Measurements from ENCODE around the gene CEP68.
A peak's percentile ranks its signal among the peaks of the same experiment; 100 is the strongest.
"Not testable (repeated sequence)": the region's sequence is repeated elsewhere in the genome, so short reads cannot be mapped to it uniquely, and the experiment has no call there.

CEP68 gene

DNA sequence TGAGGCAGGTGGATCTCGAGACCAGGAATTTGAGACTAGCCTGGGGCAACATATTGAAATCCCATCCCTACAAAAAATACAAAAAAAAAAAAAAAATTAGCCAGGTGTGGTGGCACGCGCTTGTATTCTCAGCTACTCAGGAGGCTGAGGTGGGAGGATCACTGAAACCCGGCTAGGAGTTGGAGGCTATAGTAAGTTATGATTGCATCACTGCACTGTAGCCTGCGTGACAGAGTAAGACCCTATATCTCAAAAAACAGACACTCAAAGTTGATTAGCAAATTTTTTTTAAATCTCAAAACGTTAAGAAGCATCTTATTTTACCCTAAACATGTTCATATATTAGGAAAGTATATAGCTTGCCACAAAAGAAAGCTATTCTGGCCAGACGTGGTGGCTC lies 66.1 kb downstream of the CEP68 start:
- Histone ChIP-seq H3K4me3 (ENCODE audit: insufficient read depth, low read length, poor library complexity, severe bottlenecking) (no peak overlapping the region), H2AFZ (ENCODE audit: low read depth, low read length, severe bottlenecking) (no peak overlapping the region), H3K36me3 (ENCODE audit: low read length) (no peaks in the 10 kb centered on the region), H3K9me3 (ENCODE audit: insufficient read depth, low read length) (no peaks in the 10 kb centered on the region), H3K27me3 (ENCODE audit: low read length) (no peaks in the 10 kb centered on the region), H4K20me1 (ENCODE audit: low read depth, low read length) (peaks cover 25% of the 10 kb centered on the region; the same call in 1 of the 2 replicates), H3K4me2 (ENCODE audit: low read depth, low read length, poor library complexity, severe bottlenecking) (no peak overlapping the region), H3K9me2 (replicated peaks; ENCODE audit: insufficient read depth, low read length) (no peaks in the 10 kb centered on the region), H3K79me2 (ENCODE audit: insufficient read depth, low read length) (peaks cover 99% of the 10 kb centered on the region), H3K9ac (ENCODE audit: low read length) (no peak overlapping the region), H3F3A (ENCODE audit: insufficient read depth) (peaks cover 5% of the 10 kb centered on the region), H3K27ac (ENCODE audit: low read depth, low read length) (no peak overlapping the region)
- TF ChIP-seq EZH2phosphoT487 (conservative IDR thresholded peaks at IDR 0.05; ENCODE audit: low read length) (no peak), CTCF (IDR thresholded peaks at IDR 0.05; ENCODE audit: insufficient read depth, low read length, poor library complexity, severe bottlenecking) (no peak)

DNA sequence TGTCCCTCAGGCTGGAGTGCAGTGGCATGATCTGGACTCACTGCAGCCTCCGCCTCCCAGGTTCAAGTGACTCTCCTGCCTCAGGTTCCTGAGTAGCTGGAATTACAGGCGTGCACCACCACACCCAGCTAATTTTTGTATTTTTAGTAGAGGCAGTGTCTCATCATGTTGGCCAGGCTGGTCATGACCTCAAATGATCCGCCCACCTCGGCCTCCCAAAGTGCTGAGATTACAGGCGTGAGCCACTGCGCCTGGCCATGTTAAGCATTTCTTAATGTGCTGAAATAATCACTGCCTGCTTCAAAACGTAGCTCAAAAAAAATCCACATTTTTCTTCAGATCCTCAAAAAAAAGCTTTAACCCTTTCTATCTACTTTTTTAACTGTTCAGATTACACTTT lies 69.2 kb downstream of the CEP68 start:
- not testable (repeated sequence) for H3F3A ChIP-seq (ENCODE audit: insufficient read depth); H3K9ac ChIP-seq (ENCODE audit: low read length); H3K9me2 ChIP-seq (replicated peaks; ENCODE audit: insufficient read depth, low read length); H3K9me3 ChIP-seq (ENCODE audit: insufficient read depth, low read length); H3K27me3 ChIP-seq (ENCODE audit: low read length); H3K36me3 ChIP-seq (ENCODE audit: low read length); H3K27ac ChIP-seq (ENCODE audit: low read depth, low read length); H2AFZ ChIP-seq (ENCODE audit: low read depth, low read length, severe bottlenecking); H3K4me3 ChIP-seq (ENCODE audit: insufficient read depth, low read length, poor library complexity, severe bottlenecking)
- Histone ChIP-seq H3K79me2 (ENCODE audit: insufficient read depth, low read length) (peaks cover 94% of the 10 kb centered on the region), H4K20me1 (ENCODE audit: low read depth, low read length) (peaks cover 31% of the 10 kb centered on the region), H3K4me2 (ENCODE audit: low read depth, low read length, poor library complexity, severe bottlenecking) (peak overlapping the region; percentile 2)

DNA sequence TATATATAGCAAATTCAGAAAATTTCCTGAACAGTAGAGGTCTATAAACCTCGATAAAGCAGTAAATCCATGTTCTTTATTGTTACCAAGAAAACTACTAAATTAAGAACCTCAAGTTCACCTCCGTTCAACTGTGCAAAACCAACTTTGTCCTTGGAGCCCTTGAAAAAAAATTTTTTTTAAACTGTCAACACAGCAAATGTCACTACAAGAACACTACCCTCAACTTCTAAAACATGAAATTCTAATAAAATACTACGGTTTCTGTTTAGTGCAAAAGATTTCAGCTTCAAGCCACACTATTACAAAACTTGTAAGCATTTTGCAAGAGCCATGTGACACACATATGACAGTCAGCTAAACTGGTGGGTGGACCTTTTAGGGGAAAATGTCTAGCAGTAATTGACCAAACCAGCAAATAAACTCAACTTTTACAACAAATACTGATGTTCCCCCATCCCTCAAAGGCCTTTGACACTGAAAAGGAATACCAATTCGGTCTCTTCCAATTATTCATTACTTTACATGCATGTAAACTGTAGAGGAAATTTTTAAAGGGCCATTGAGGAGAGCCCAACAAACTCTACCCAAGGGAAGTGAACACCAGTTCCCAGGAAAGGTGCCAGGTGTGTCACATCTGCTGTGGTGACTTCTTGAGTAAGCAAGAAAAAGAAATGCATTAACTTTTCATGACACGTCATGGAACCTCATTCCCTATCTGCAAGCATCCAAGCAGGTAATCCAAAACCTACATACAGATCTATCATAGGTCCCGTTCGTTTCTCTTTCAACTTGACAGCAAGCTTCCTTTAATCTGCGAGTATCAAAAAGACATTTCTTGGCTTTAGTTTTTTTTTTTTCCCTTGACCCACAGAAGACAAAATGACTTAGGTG lies 72.3 kb downstream of the CEP68 start:
- H3K4me2 ChIP-seq (ENCODE audit: low read depth, low read length, poor library complexity, severe bottlenecking) = peak overlapping the region; percentile 91
- H3K9me2 ChIP-seq (replicated peaks; ENCODE audit: insufficient read depth, low read length) = no peaks in the 10 kb centered on the region
- H3K36me3 ChIP-seq (ENCODE audit: low read length) = no peaks in the 10 kb centered on the region
- peaks cover 26% of the 10 kb centered on the region for H4K20me1 ChIP-seq (ENCODE audit: low read depth, low read length)
- no peak overlapping the region for H3K27ac ChIP-seq (ENCODE audit: low read depth, low read length)
- H3K79me2 ChIP-seq (ENCODE audit: insufficient read depth, low read length) = peaks cover 64% of the 10 kb centered on the region
- peaks cover 13% of the 10 kb centered on the region for H3F3A ChIP-seq (ENCODE audit: insufficient read depth)
- H3K27me3 ChIP-seq (ENCODE audit: low read length) = no peaks in the 10 kb centered on the region
- H3K9me3 ChIP-seq (ENCODE audit: insufficient read depth, low read length) = no peaks in the 10 kb centered on the region
- no peak overlapping the region for H2AFZ ChIP-seq (ENCODE audit: low read depth, low read length, severe bottlenecking)
- peak overlapping the region; percentile 85 for H3K4me3 ChIP-seq (ENCODE audit: insufficient read depth, low read length, poor library complexity, severe bottlenecking)
- TF ChIP-seq EZH2phosphoT487 (conservative IDR thresholded peaks at IDR 0.05; ENCODE audit: low read length) (no peak), CTCF (IDR thresholded peaks at IDR 0.05; ENCODE audit: insufficient read depth, low read length, poor library complexity, severe bottlenecking) (no peak)
- peak overlapping the region; percentile 94 for H3K9ac ChIP-seq (ENCODE audit: low read length)

- Histone ChIP-seq H3K4me3 (ENCODE audit: insufficient read depth, low read length, poor library complexity, severe bottlenecking) (peak overlapping the region; percentile 85), H2AFZ (ENCODE audit: low read depth, low read length, severe bottlenecking) (peak overlapping the region; percentile 43), H4K20me1 (ENCODE audit: low read depth, low read length) (peaks cover 26% of the 10 kb centered on the region), H3K79me2 (ENCODE audit: insufficient read depth, low read length) (peaks cover 55% of the 10 kb centered on the region), H3K9me3 (ENCODE audit: insufficient read depth, low read length) (no peaks in the 10 kb centered on the region), H3F3A (ENCODE audit: insufficient read depth) (peaks cover 13% of the 10 kb centered on the region), H3K36me3 (ENCODE audit: low read length) (no peaks in the 10 kb centered on the region), H3K4me2 (ENCODE audit: low read depth, low read length, poor library complexity, severe bottlenecking) (peak overlapping the region; percentile 91), H3K9me2 (replicated peaks; ENCODE audit: insufficient read depth, low read length) (no peaks in the 10 kb centered on the region), H3K27me3 (ENCODE audit: low read length) (no peaks in the 10 kb centered on the region), H3K27ac (ENCODE audit: low read depth, low read length) (peak overlapping the region; percentile 56), H3K9ac (ENCODE audit: low read length) (peak overlapping the region; percentile 94)
- TF ChIP-seq CTCF (IDR thresholded peaks at IDR 0.05; ENCODE audit: insufficient read depth, low read length, poor library complexity, severe bottlenecking) (no peak), EZH2phosphoT487 (conservative IDR thresholded peaks at IDR 0.05; ENCODE audit: low read length) (no peak)
These were observed 73.1 kb downstream of the CEP68 start for GRCh38 chr2:65129286-65129825.

All from SU-DHL-6 (cell line).